Astrocyte of the spinal cord (primary cell): ENCODE measurements around the gene MDP1.

Experiments used
- DNase-seq: peaks from one replicate; pipeline ENCODE4 v3.0.0; 2011; ENCODE audit warnings: low read depth, low spot score
- H3K4me3 ChIP-seq: 2 replicates; pipeline ENCODE4 v1.5.1; 2011; ENCODE audit warnings: low read depth, mild to moderate bottlenecking, low read length, moderate library complexity
- in situ Hi-C: cut with HindIII; loops from 2 replicates; pipeline ENCODE4 v1.10.0; 2017; ENCODE audit warnings: low sequenced_read_pairs
- TF ChIP-seq, protein P1 (sequence below): IDR thresholded peaks from 2 replicates; pipeline ENCODE4 v1.5.1; 2012; ENCODE audit warnings: low read depth, mild to moderate bottlenecking, low read length, inconsistent platforms

The MDP1 gene

DNA sequence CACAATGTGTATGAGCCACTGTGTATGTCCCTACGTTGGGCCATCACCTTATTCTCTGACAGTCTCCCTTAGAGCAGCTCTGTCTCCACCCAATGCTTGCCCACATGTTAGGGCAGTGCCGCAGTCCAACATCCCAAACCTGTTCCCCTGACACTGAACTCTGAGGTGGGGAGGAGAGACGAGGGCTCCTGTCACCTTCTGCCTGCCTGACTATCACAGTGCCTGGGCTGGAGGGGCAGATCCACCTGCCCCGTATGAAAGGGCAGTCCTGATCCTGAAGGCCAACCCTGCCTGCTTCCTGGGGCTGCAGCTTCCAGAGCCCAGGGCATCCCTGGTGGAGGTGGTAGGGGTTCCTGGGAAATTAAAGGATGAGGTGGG, 44.9 kb upstream of the MDP1 start:
- H3K4me3 ChIP-seq, result no peak overlapping the region
- no peak for DNase-seq
- in situ Hi-C loops, result no loop called here
- TF ChIP-seq, protein P1, sequence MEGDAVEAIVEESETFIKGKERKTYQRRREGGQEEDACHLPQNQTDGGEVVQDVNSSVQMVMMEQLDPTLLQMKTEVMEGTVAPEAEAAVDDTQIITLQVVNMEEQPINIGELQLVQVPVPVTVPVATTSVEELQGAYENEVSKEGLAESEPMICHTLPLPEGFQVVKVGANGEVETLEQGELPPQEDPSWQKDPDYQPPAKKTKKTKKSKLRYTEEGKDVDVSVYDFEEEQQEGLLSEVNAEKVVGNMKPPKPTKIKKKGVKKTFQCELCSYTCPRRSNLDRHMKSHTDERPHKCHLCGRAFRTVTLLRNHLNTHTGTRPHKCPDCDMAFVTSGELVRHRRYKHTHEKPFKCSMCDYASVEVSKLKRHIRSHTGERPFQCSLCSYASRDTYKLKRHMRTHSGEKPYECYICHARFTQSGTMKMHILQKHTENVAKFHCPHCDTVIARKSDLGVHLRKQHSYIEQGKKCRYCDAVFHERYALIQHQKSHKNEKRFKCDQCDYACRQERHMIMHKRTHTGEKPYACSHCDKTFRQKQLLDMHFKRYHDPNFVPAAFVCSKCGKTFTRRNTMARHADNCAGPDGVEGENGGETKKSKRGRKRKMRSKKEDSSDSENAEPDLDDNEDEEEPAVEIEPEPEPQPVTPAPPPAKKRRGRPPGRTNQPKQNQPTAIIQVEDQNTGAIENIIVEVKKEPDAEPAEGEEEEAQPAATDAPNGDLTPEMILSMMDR, result no peak

DNA sequence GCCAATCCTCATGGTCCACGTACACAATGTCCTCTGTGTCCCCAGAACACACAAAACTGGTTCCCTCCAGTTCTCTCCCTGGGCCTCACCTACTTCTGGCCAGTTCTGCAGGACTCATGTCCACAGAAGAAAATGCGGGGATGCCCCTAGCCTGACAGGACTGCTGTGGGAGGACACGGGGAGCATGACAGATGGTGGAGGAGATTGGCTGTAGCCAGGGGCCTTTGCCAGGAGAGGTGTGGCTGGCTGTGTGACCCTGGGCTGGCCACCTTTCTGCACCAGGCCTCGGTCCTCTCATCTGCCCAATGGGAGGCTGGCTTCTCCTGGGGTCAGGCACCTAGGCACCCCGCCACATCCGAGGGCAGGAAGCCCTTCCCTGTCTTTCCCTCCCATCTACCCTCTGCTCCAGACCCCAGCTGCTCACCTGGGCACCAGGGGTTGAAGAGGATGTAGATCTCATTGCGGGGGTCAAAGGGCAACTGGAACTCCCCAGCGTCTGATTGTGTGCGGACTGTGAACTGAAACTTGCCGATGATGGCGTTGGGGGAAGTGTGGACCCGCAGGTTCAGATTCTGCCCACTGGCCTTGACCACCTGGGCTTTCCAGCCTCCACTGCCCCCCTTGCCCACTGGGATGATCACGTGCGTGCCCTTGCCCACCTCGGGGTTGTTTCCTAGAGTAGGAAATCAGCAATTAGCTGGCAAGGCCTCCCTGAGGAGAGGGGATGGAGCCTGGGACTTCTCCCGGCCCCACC, 44.3 kb upstream of the MDP1 start:
- no peak for DNase-seq
- in situ Hi-C loops, result no loop called here
- H3K4me3 ChIP-seq, result no peak overlapping the region
- TF ChIP-seq, protein P1, result no peak

DNA sequence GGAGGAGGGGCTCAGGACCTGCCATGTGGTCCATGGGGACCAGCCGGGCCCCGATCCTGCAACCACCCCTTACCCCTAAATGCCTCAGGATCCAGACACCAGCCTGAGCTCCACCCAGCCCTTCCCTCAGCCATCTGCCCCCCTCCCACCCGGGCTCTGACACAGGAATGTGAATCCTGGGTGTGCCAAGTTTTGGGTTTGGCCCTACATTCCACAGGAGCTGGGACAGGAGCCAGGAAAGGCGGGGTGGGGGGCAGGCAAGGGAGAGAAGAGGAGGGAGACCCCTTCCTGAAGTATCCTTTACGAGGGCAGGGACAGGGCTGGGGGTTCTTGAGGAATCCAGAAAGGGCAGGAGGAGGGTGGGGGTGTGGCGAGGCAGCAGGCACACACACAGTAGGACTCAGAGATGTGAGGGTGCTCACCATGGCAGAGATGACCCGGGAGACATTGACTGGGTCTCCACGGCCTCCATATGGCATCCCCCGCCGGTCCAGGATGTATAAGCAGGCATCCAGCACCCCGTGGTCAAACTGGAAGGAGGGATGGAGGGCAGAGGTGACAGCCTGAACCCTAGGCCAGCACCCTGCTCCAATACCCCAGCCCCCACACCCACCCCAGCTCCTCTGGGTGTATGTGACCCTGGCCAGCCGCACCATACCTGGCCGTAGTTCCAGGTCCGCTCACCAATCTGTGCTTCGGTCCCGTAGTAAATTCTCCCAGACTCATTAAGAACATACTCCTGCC, 43.6 kb upstream of the MDP1 start:
- in situ Hi-C loops, result no loop called here
- TF ChIP-seq, protein P1, result no peak
- peak; percentile 17 for DNase-seq
- H3K4me3 ChIP-seq, result no peak overlapping the region

DNA sequence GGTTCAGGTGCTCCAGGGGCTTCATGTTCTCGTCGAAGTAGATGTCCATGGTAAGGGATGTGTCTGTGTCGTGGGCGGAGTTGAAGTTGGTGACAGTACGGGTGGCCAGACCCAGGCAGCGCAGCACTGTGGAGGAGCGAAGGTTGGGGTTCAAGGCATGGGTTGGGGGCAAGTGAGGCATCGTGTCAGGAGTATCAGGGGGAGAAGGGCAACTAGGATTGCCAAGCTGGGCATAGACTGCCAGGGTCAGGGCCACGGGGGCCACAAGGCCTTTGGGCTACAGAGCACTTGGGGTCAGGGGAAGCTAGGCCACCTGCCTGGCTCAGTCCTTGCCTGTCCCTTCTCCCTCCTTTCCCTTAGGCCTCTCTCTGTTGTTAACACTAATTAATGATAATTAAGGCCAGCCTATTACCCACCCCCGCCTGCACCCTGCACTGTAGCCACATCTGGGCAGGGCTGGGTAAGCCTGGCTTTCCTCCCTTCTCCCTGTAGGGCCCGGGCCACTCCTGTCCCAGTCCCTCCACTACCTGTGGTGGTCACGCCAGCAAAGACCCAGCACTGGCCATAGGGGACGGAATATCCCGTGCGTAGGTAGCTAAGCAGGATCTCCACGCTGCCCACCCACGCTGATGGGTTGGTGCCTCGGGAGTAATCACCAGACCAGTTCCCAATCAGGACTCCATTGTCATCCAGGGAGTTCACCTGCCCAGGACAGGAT, 42.8 kb upstream of the MDP1 start:
- DNase-seq, result no peak
- no peak overlapping the region for H3K4me3 ChIP-seq
- TF ChIP-seq, protein P1, result no peak
- in situ Hi-C loops, result no loop called here

DNA sequence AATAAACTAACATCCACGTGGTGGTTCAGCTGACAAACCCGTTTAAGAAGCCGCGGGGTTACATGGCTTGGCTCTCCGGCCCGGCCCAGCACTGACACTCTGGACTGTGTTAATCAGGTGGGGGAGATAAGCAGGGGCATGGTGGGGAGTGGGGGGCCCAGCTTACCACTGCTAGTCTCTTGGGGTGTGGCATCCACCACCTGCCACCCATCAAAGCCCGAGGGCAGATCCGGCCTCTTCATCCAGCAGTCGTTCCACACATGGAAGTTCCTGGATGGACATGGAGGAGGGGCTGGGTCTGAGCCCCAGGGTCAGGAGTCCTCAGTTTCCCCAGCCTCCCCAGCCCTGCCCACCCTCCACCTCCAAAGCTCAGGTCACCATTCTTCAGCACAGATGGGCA, 42.3 kb upstream of the MDP1 start:
- in situ Hi-C loops, result no loop called here
- no peak overlapping the region for H3K4me3 ChIP-seq
- TF ChIP-seq, protein P1, result no peak
- DNase-seq, result no peak

DNA sequence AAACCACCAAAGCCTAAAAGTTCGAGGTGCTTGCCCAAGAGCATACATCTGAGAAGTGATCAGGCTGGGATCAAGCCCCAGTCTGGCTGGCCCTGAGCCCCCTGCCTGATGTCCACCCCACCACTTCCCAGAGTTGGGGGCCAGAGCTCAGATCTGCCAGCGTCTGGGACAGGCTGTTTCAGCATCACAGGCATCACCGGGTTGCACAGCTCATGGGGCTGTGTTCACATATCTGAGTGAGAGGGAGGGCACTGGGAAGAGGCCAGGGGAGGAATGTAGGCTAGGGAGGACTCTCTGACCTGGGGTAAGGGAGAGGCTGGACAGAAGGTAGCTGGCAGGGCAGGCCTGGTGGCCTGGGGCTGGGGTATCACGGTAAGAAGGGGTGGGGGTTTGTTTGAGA, 41.1 kb upstream of the MDP1 start:
- TF ChIP-seq, protein P1, result no peak
- no peak overlapping the region for H3K4me3 ChIP-seq
- in situ Hi-C loops, result no loop called here
- DNase-seq, result no peak
